H4 (cell line): ENCODE data around the gene PIK3CD. TPM values are rescaled to one million over a fixed set of nuclear protein-coding genes. Genes with fewer than 3 reads are reported as not detected.
"Not testable (repeated sequence)": the region's sequence is repeated elsewhere in the genome, so short reads cannot be mapped to it uniquely, and the experiment has no call there.

Experiments used
- DNase-seq: peaks from one replicate; pipeline ENCODE4 v3.0.0-alpha.2; 2015; ENCODE audit warnings: low spot score
- total RNA-seq: library from RNA; depleted of rRNA; stranded (reverse); fragments of >200 nt; shearing (Covaris generic); gene quantifications from 2 replicates; pipeline ENCODE4 v1.2.3, GENCODE V29; 2014

PIK3CD gene
- total RNA-seq, 1 experiment from 2014 or later = 2.3 TPM

- no peak for DNase-seq
These were observed 30.5 kb upstream of the PIK3CD start for GRCh38 chr1:9621032-9621431.

GRCh38 chr1:9624081-9624480 is 27.4 kb upstream of the PIK3CD start:
- DNase-seq = no peak

GRCh38 chr1:9625030-9625429 is 26.5 kb upstream of the PIK3CD start:
- DNase-seq = not testable (repeated sequence)

- DNase-seq = no peak
These were observed 25.3 kb upstream of the PIK3CD start for GRCh38 chr1:9626201-9626608.

- no peak for DNase-seq
These were observed 22.7 kb upstream of the PIK3CD start for GRCh38 chr1:9628541-9629444.

GRCh38 chr1:9629445-9630201 is 21.9 kb upstream of the PIK3CD start:
- no peak for DNase-seq

GRCh38 chr1:9630331-9631111 is 21.0 kb upstream of the PIK3CD start:
- DNase-seq = no peak

- no peak for DNase-seq
These were observed 19.9 kb upstream of the PIK3CD start for GRCh38 chr1:9631613-9632012.

GRCh38 chr1:9633493-9633892 is 18.0 kb upstream of the PIK3CD start:
- DNase-seq = no peak

- no peak for DNase-seq
These were observed 16.9 kb upstream of the PIK3CD start for GRCh38 chr1:9634582-9634981.

GRCh38 chr1:9639227-9639626 is 12.3 kb upstream of the PIK3CD start:
- no peak for DNase-seq

GRCh38 chr1:9643351-9644256 is 7.9 kb upstream of the PIK3CD start:
- DNase-seq = no peak

- no peak for DNase-seq
These were observed 5.5 kb upstream of the PIK3CD start for GRCh38 chr1:9646037-9646436.

- DNase-seq = no peak
These were observed 3.4 kb upstream of the PIK3CD start for GRCh38 chr1:9648171-9648570.

- no peak for DNase-seq
These were observed 1.8 kb upstream of the PIK3CD start for GRCh38 chr1:9649769-9650168.

- no peak for DNase-seq
These were observed 339 bp upstream of the PIK3CD start for GRCh38 chr1:9651220-9651564.

GRCh38 chr1:9652379-9653209 is 1.1 kb downstream of the PIK3CD start:
- no peak for DNase-seq

- DNase-seq = no peak
These were observed 1.6 kb downstream of the PIK3CD start for GRCh38 chr1:9653210-9653490.

GRCh38 chr1:9653491-9654050 is 2.0 kb downstream of the PIK3CD start:
- no peak for DNase-seq
